ENCODE measurements around the gene TBC1D1. TPM values are rescaled to one million over a fixed set of nuclear protein-coding genes. Genes with fewer than 3 reads are reported as not detected.

TBC1D1 gene
- total RNA-seq, 2 donors from 2014 or later, result 49.8 to 129 TPM

DNA sequence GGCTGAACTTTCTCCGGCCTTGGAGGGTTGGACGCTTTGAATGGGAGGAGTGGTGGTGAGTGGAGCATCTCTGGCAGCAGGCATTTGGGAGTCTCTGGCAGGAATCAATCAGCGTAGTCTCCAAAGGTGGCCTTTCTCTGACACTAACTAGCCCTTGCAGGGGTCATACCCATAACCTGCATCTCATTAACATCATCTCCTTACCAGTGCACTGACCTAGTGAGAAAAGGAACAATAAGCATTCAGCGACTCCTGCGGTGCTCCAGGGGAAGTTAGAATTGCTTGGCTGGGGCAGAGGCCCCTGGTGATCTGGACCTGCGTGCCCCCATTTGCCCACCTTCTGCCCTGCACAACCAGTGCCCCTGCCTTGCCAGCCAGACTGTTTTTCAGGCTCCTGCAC is 231.2 kb downstream of the TBC1D1 start:
- no peak for TF ChIP-seq POLR2A (IDR thresholded peaks at IDR 0.05)
- TF ChIP-seq, protein P1, sequence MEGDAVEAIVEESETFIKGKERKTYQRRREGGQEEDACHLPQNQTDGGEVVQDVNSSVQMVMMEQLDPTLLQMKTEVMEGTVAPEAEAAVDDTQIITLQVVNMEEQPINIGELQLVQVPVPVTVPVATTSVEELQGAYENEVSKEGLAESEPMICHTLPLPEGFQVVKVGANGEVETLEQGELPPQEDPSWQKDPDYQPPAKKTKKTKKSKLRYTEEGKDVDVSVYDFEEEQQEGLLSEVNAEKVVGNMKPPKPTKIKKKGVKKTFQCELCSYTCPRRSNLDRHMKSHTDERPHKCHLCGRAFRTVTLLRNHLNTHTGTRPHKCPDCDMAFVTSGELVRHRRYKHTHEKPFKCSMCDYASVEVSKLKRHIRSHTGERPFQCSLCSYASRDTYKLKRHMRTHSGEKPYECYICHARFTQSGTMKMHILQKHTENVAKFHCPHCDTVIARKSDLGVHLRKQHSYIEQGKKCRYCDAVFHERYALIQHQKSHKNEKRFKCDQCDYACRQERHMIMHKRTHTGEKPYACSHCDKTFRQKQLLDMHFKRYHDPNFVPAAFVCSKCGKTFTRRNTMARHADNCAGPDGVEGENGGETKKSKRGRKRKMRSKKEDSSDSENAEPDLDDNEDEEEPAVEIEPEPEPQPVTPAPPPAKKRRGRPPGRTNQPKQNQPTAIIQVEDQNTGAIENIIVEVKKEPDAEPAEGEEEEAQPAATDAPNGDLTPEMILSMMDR (IDR thresholded peaks at IDR 0.05), result no peak
- no peak for TF ChIP-seq POLR2AphosphoS5 (IDR thresholded peaks at IDR 0.05)
- Histone ChIP-seq H3K27me3 (replicated peaks; ENCODE audit: insufficient read depth) (no peaks in the 10 kb centered on the region), H3K4me1 (replicated peaks) (no peaks in the 10 kb centered on the region), H3K27ac (no peak overlapping the region), H3K4me3 (no peak overlapping the region), H3K9me3 (no peaks in the 10 kb centered on the region), H3K36me3 (peaks cover 0 to 4% of the 10 kb centered on the region in 2 donors)
- WGBS, result 92% methylated on average over 6 of the region's 6 CpGs
- DNase-seq (ENCODE audit: low spot score), result no peak
- intact Hi-C loops (cut with DNase I), result no loop called here

DNA sequence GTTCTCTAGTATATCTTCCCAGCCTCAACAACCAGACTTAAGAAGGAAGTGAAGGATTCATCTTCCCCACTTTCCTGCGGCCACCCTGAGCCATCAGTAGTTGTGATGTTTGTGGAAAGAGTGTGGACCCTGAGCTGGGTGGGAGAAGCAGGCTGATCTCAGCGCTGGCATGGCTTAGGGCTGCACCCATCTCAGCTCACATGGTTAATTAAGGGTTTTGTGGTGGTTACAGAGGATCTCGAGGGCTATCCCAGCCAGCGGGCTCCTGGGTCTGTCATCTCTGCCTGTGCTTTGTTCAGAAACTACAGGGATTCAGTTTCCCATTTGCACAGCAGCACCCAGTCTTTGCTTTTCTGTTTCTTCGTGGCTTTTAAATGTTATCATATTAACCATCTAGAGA is 232.7 kb downstream of the TBC1D1 start:
- WGBS, result 64% methylated on average over 5 of the region's 5 CpGs
- Histone ChIP-seq H3K4me3 (no peak overlapping the region), H3K9me3 (no peaks in the 10 kb centered on the region), H3K36me3 (no peaks in the 10 kb centered on the region), H3K4me1 (replicated peaks) (no peaks in the 10 kb centered on the region), H3K27me3 (replicated peaks; ENCODE audit: insufficient read depth) (no peaks in the 10 kb centered on the region), H3K27ac (no peak overlapping the region)
- intact Hi-C loops (cut with DNase I), result no loop called here
- no peak for DNase-seq (ENCODE audit: low spot score)
- no peak for TF ChIP-seq POLR2AphosphoS5 (IDR thresholded peaks at IDR 0.05)
- no peak for TF ChIP-seq POLR2A (IDR thresholded peaks at IDR 0.05)
- TF ChIP-seq, protein P1 (IDR thresholded peaks at IDR 0.05), result no peak

- WGBS, result 92% methylated on average over 5 of the region's 5 CpGs
- Histone ChIP-seq H3K4me1 (replicated peaks) (no peaks in the 10 kb centered on the region), H3K27ac (no peak overlapping the region), H3K9me3 (no peaks in the 10 kb centered on the region), H3K27me3 (replicated peaks; ENCODE audit: insufficient read depth) (no peaks in the 10 kb centered on the region), H3K36me3 (no peaks in the 10 kb centered on the region), H3K4me3 (no peak overlapping the region)
- no peak for DNase-seq (ENCODE audit: low spot score)
- TF ChIP-seq POLR2A (IDR thresholded peaks at IDR 0.05) (no peak), POLR2AphosphoS5 (IDR thresholded peaks at IDR 0.05) (no peak)
- TF ChIP-seq, protein P1 (IDR thresholded peaks at IDR 0.05), result no peak
- intact Hi-C loops (cut with DNase I), result no loop called here
These were observed 234.1 kb downstream of the TBC1D1 start for GRCh38 chr4:38124961-38125360.

GRCh38 chr4:38125816-38126215 is 234.9 kb downstream of the TBC1D1 start:
- no peak for DNase-seq (ENCODE audit: low spot score)
- no peak overlapping the region for H3K27ac ChIP-seq
- intact Hi-C loops (cut with DNase I), result no loop called here
- no peaks in the 10 kb centered on the region for H3K27me3 ChIP-seq (replicated peaks; ENCODE audit: insufficient read depth)
- no peaks in the 10 kb centered on the region for H3K36me3 ChIP-seq
- no peaks in the 10 kb centered on the region for H3K4me1 ChIP-seq (replicated peaks)
- H3K9me3 ChIP-seq, result no peaks in the 10 kb centered on the region
- no peak for TF ChIP-seq POLR2A (IDR thresholded peaks at IDR 0.05)
- TF ChIP-seq, protein P1 (IDR thresholded peaks at IDR 0.05), result no peak
- TF ChIP-seq POLR2AphosphoS5 (IDR thresholded peaks at IDR 0.05), result no peak
- H3K4me3 ChIP-seq, result no peak overlapping the region
- WGBS, result 92% methylated on average over 2 of the region's 2 CpGs

All from prostate gland (tissue), 2 donors.